ENCODE measurements around the gene CDK14.

CDK14 gene

GRCh38 chr7:91083855-91084644, 487.9 kb downstream of the CDK14 start:
- peaks cover 8% of the 10 kb centered on the region for H3K4me1 Mint-ChIP-seq (ENCODE audit: low read depth)
- no peaks in the 10 kb centered on the region for H3K9me3 Mint-ChIP-seq
- H3K4me3 Mint-ChIP-seq, result no peak overlapping the region
- H3K36me3 Mint-ChIP-seq (ENCODE audit: low read depth), result no peaks in the 10 kb centered on the region
- peaks cover 9% of the 10 kb centered on the region for H3K27me3 Mint-ChIP-seq (ENCODE audit: low read depth)
- H3K27ac Mint-ChIP-seq, result no peak overlapping the region
- no peak for DNase-seq (ENCODE audit: low spot score)

DNA sequence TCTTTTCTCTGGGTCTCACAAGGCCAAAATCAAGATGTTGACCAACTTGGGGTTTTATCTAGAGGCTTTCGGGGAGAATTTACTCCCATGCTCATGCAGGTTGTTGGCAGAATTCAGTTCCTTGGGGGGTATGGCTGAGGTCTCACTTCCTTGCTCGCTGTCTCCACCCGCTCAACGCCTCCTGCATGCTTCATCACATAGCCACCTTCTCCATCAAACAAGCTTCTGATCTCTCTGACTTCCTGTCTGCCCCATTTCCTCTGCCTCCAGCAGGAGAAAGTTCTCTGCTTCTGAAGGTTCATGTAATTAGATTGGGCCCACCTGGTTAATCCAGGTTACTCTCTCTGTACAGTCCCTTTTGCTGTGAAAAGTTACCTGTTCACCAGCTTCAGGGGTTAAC, 489.1 kb downstream of the CDK14 start:
- no peak overlapping the region for H3K27ac Mint-ChIP-seq
- H3K4me1 Mint-ChIP-seq (ENCODE audit: low read depth), result peaks cover 8% of the 10 kb centered on the region

DNA sequence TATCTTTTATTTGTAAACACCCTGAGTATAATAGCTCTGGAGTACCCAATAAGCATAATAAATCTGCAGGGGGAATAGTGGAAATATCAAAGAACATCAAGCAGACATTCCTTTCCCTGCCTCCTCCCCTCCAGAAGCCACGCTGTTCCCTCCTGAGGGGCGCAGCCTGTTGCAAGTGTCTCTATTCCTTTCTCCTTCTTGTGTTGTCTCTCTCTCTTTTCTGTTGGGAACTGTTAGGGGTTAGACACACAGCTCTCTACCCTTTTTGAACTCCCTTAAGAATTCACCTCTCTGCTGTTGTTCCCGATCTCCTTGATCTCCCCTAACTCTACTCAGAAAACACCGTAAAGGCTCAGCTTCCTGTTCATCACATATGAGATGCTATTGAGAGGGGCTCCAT, 490.1 kb downstream of the CDK14 start:
- DNase-seq (ENCODE audit: low spot score), result no peak
- no peak overlapping the region for H3K4me3 Mint-ChIP-seq
- peaks cover 9% of the 10 kb centered on the region for H3K27me3 Mint-ChIP-seq (ENCODE audit: low read depth)
- H3K9me3 Mint-ChIP-seq, result no peaks in the 10 kb centered on the region
- peaks cover 8% of the 10 kb centered on the region for H3K4me1 Mint-ChIP-seq (ENCODE audit: low read depth)
- H3K36me3 Mint-ChIP-seq (ENCODE audit: low read depth), result no peaks in the 10 kb centered on the region
- H3K27ac Mint-ChIP-seq, result no peak overlapping the region

More for the DNA sequence above, 489.1 kb downstream of the CDK14 start:
- no peaks in the 10 kb centered on the region for H3K9me3 Mint-ChIP-seq
- DNase-seq (ENCODE audit: low spot score), result no peak
- no peaks in the 10 kb centered on the region for H3K36me3 Mint-ChIP-seq (ENCODE audit: low read depth)
- no peak overlapping the region for H3K4me3 Mint-ChIP-seq
- peaks cover 9% of the 10 kb centered on the region for H3K27me3 Mint-ChIP-seq (ENCODE audit: low read depth)

- Mint-ChIP-seq H3K27ac (no peak overlapping the region), H3K27me3 (ENCODE audit: low read depth) (peaks cover 7% of the 10 kb centered on the region), H3K36me3 (ENCODE audit: low read depth) (no peaks in the 10 kb centered on the region), H3K4me1 (ENCODE audit: low read depth) (peaks cover 5% of the 10 kb centered on the region), H3K9me3 (no peaks in the 10 kb centered on the region), H3K4me3 (no peak overlapping the region)
- DNase-seq (ENCODE audit: low spot score), result no peak
Observed at GRCh38 chr7:91088156-91088555, 492.0 kb downstream of the CDK14 start.

- DNase-seq (ENCODE audit: low spot score), result no peak
- Mint-ChIP-seq H3K27me3 (ENCODE audit: low read depth) (peaks cover 7% of the 10 kb centered on the region), H3K4me3 (no peak overlapping the region), H3K9me3 (no peaks in the 10 kb centered on the region), H3K27ac (no peak overlapping the region), H3K4me1 (ENCODE audit: low read depth) (peaks cover 5% of the 10 kb centered on the region), H3K36me3 (ENCODE audit: low read depth) (no peaks in the 10 kb centered on the region)
Observed at GRCh38 chr7:91088691-91089090, 492.6 kb downstream of the CDK14 start.

GRCh38 chr7:91089382-91089963, 493.4 kb downstream of the CDK14 start:
- H3K9me3 Mint-ChIP-seq, result no peaks in the 10 kb centered on the region
- peaks cover 5% of the 10 kb centered on the region for H3K4me1 Mint-ChIP-seq (ENCODE audit: low read depth)
- no peak overlapping the region for H3K27ac Mint-ChIP-seq
- H3K4me3 Mint-ChIP-seq, result no peak overlapping the region
- H3K36me3 Mint-ChIP-seq (ENCODE audit: low read depth), result no peaks in the 10 kb centered on the region
- no peak for DNase-seq (ENCODE audit: low spot score)
- peaks cover 7% of the 10 kb centered on the region for H3K27me3 Mint-ChIP-seq (ENCODE audit: low read depth)

GRCh38 chr7:91090684-91091083, 494.6 kb downstream of the CDK14 start:
- DNase-seq (ENCODE audit: low spot score), result no peak
- Mint-ChIP-seq H3K4me3 (no peak overlapping the region), H3K9me3 (no peaks in the 10 kb centered on the region), H3K4me1 (ENCODE audit: low read depth) (no peaks in the 10 kb centered on the region), H3K36me3 (ENCODE audit: low read depth) (no peaks in the 10 kb centered on the region), H3K27me3 (ENCODE audit: low read depth) (peaks cover 7% of the 10 kb centered on the region), H3K27ac (no peak overlapping the region)

DNA sequence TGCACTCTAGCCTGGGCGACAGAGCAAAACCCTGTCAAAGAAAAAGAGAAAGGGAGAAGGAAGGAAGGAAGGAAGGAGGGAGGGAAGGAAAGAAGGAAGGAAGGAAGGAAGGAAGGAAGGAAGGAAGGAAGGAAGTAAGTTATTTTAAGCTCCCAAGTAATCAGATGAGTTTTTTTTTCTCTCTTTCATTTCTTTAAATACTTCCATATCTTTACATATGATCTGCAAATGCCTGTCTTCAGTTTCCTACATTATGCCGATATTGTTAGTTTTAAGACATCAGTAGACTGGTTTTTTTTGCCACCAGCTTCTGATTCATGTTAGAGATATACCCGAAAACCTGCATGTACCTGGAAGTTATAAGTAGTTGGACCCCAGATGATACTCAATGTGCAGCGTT, 495.5 kb downstream of the CDK14 start:
- Mint-ChIP-seq H3K36me3 (ENCODE audit: low read depth) (no peaks in the 10 kb centered on the region), H3K27ac (no peak overlapping the region), H3K4me1 (ENCODE audit: low read depth) (no peaks in the 10 kb centered on the region), H3K9me3 (no peaks in the 10 kb centered on the region), H3K4me3 (no peak overlapping the region), H3K27me3 (ENCODE audit: low read depth) (peaks cover 7% of the 10 kb centered on the region)
- DNase-seq (ENCODE audit: low spot score), result no peak

GRCh38 chr7:91093181-91093580, 497.1 kb downstream of the CDK14 start:
- H3K4me3 Mint-ChIP-seq, result no peak overlapping the region

DNA sequence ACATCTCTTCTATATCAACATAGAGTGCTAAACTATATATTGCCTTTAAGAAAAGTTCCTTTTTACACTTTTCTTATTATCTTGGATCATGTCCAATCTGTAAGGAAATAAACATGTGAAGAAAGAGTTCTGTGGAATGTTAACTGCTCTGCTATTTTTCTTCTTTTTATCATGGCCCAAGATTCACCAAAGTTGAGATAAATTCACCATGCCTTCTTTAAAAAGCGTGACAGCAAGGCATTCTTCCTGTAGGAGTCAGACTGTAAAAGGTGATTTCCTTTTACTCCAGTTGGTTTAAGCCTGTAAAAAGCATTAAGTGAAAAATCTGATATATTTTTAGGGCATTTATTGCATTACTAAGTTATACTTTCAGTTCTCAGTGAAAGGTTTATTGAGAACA, 502.4 kb downstream of the CDK14 start:
- no peaks in the 10 kb centered on the region for H3K36me3 Mint-ChIP-seq (ENCODE audit: low read depth)
- H3K27me3 Mint-ChIP-seq (ENCODE audit: low read depth), result no peaks in the 10 kb centered on the region
- H3K4me1 Mint-ChIP-seq (ENCODE audit: low read depth), result no peaks in the 10 kb centered on the region
- H3K4me3 Mint-ChIP-seq, result no peak overlapping the region
- no peak for DNase-seq (ENCODE audit: low spot score)
- H3K9me3 Mint-ChIP-seq, result no peaks in the 10 kb centered on the region
- H3K27ac Mint-ChIP-seq, result no peak overlapping the region

More at GRCh38 chr7:91093181-91093580, 497.1 kb downstream of the CDK14 start:
- H3K36me3 Mint-ChIP-seq (ENCODE audit: low read depth), result no peaks in the 10 kb centered on the region
- H3K27ac Mint-ChIP-seq, result no peak overlapping the region
- peaks cover 2% of the 10 kb centered on the region for H3K27me3 Mint-ChIP-seq (ENCODE audit: low read depth)
- no peaks in the 10 kb centered on the region for H3K4me1 Mint-ChIP-seq (ENCODE audit: low read depth)
- DNase-seq (ENCODE audit: low spot score), result no peak
- no peaks in the 10 kb centered on the region for H3K9me3 Mint-ChIP-seq

- Mint-ChIP-seq H3K4me1 (ENCODE audit: low read depth) (no peaks in the 10 kb centered on the region), H3K27me3 (ENCODE audit: low read depth) (no peaks in the 10 kb centered on the region), H3K36me3 (ENCODE audit: low read depth) (no peaks in the 10 kb centered on the region), H3K4me3 (no peak overlapping the region), H3K27ac (no peak overlapping the region), H3K9me3 (no peaks in the 10 kb centered on the region)
- no peak for DNase-seq (ENCODE audit: low spot score)
Observed at GRCh38 chr7:91103363-91103762, 507.2 kb downstream of the CDK14 start.

DNA sequence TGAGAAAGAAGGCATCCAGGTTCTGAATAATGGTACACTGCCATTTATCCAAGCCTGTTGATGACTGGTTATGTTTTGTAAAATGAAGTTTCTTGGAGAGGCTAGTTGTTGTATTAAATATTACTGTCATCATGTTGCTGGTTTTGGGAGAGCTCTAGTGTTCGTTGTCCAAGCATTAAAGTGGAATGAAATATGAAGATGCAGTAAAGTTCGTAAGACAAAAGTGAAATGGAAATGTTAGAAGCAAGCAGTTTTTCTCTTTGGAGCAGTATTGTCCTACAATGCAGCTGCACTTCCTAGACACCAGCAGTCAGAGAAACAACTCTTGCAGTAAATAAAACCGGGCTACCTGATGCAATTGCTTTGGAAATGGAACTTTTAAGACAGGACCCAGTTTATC, 511.3 kb downstream of the CDK14 start:
- no peak for DNase-seq (ENCODE audit: low spot score)
- Mint-ChIP-seq H3K9me3 (no peaks in the 10 kb centered on the region), H3K36me3 (ENCODE audit: low read depth) (no peaks in the 10 kb centered on the region), H3K4me1 (ENCODE audit: low read depth) (no peaks in the 10 kb centered on the region), H3K27me3 (ENCODE audit: low read depth) (no peaks in the 10 kb centered on the region), H3K27ac (no peak overlapping the region), H3K4me3 (no peak overlapping the region)

DNA sequence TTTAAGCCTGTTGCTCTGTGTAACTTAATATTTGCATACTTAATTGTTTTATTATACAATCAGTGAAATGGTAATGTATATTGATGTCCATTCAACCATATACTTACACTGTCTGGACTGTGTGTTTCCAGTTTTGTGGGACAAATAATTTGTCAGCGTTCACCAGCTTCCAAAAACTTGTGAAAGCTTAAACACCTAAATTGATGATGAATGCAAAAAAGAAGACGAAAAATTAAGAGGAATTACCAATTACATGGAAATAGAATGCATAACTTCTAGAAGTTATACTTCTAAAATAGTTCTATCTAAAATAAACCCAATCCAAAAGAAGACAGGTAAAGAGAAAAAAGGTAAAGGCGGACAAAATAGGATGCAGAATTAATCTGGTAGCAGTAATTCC, 513.1 kb downstream of the CDK14 start:
- Mint-ChIP-seq H3K36me3 (ENCODE audit: low read depth) (no peaks in the 10 kb centered on the region), H3K27ac (no peak overlapping the region), H3K27me3 (ENCODE audit: low read depth) (no peaks in the 10 kb centered on the region)

GRCh38 chr7:91112902-91113341, 516.8 kb downstream of the CDK14 start:
- Mint-ChIP-seq H3K36me3 (ENCODE audit: low read depth) (no peaks in the 10 kb centered on the region), H3K27ac (no peak overlapping the region), H3K27me3 (ENCODE audit: low read depth) (no peaks in the 10 kb centered on the region), H3K4me1 (ENCODE audit: low read depth) (no peaks in the 10 kb centered on the region), H3K4me3 (no peak overlapping the region), H3K9me3 (no peaks in the 10 kb centered on the region)
- no peak for DNase-seq (ENCODE audit: low spot score)

More for the DNA sequence above, 513.1 kb downstream of the CDK14 start:
- Mint-ChIP-seq H3K4me1 (ENCODE audit: low read depth) (no peaks in the 10 kb centered on the region), H3K9me3 (no peaks in the 10 kb centered on the region), H3K4me3 (no peak overlapping the region)
- DNase-seq (ENCODE audit: low spot score), result no peak
